ENCODE data around the gene GCNT4.

Gene GCNT4, protein sequence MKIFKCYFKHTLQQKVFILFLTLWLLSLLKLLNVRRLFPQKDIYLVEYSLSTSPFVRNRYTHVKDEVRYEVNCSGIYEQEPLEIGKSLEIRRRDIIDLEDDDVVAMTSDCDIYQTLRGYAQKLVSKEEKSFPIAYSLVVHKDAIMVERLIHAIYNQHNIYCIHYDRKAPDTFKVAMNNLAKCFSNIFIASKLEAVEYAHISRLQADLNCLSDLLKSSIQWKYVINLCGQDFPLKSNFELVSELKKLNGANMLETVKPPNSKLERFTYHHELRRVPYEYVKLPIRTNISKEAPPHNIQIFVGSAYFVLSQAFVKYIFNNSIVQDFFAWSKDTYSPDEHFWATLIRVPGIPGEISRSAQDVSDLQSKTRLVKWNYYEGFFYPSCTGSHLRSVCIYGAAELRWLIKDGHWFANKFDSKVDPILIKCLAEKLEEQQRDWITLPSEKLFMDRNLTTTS

DNA sequence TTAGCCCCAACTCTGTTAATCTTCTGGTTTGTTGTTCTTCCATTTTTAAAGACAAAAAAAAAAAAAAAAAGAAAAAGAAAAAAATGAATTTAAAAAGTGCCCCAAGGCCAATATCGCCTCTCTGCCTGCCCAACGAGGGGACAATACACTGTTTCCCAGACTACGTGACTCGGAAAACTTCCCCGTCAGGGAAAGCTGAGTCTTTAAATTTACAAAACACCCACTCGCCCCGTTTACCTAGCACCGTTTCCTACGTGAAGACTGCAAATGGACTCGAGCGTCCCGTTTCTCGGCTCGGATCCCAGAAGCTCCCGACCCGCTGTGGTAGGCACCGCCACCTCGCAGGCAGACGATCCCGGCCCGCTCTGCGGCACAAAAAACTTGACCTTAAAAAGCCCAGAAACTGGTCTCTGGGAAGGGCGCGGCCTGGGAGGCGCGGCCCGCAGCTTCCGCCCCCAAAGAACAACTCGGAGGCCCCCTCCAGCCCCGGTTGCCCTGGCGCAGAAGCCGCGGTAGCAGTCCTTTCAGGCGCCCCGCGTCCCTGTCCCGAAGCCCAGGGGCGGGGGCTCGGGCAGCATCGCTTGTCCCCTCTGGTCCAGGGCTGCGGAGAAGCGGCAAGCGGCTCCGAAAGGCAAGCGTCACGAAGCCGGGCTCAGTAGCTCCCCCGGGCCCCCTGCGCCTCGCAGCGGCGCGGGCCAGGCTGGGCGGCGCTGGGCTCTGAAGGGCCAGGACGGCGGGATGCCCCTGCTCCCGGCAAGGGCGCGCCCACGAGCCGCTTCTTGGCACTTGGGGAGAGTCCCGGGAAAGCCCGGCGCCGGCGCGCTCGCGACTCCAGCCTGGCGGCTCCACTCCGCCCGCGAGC, at the start of gene GCNT4:
Gene GCNT4, minus strand, starts transcription at position 367 of the 862 bp plus-strand sequence. CDS start 22,521 bp downstream, outside the sequence.
- TF ChIP-seq, protein P1, sequence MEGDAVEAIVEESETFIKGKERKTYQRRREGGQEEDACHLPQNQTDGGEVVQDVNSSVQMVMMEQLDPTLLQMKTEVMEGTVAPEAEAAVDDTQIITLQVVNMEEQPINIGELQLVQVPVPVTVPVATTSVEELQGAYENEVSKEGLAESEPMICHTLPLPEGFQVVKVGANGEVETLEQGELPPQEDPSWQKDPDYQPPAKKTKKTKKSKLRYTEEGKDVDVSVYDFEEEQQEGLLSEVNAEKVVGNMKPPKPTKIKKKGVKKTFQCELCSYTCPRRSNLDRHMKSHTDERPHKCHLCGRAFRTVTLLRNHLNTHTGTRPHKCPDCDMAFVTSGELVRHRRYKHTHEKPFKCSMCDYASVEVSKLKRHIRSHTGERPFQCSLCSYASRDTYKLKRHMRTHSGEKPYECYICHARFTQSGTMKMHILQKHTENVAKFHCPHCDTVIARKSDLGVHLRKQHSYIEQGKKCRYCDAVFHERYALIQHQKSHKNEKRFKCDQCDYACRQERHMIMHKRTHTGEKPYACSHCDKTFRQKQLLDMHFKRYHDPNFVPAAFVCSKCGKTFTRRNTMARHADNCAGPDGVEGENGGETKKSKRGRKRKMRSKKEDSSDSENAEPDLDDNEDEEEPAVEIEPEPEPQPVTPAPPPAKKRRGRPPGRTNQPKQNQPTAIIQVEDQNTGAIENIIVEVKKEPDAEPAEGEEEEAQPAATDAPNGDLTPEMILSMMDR (IDR thresholded peaks at IDR 0.05) = no peak

DNA sequence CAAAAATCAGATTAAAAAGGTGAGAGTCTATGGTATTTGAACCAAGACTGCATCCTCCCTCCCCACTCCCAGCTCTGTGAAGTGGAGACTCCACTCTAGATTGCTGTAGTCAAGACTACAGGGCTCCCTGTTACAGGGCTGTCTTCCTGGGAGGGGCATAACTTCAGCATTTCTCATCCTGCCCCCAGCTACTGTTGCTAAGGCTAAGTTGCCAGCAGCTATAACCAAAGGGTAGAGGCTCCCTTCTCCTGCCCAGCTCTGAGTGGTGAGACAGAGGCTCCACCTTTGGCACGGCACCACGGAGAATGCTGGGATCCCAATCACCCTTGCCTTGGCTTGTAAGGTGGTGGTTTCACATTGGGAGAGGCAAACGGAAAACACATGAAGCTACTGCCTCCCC, 39.2 kb upstream of the GCNT4 start:
- TF ChIP-seq, protein P1 (IDR thresholded peaks at IDR 0.05) = no peak

DNA sequence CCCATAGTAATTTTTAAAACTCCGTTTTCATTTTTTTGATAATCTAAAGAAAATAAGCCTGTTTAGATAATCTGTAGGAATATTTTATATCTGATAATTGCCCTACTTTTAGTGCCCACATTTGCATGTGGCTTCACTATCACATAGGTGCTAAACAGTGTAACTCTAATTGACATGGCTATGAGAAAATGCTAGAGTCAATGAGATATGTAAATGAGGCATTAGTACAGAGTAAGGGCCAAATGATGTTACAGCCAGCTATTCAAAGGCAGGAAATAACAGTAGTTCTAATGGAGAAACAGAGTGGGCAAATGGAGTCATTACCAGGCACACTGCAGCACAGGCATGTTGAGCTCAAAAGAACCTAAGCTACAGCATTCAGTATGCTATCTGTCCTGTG, 37.3 kb upstream of the GCNT4 start:
- TF ChIP-seq, protein P1 (IDR thresholded peaks at IDR 0.05) = no peak

DNA sequence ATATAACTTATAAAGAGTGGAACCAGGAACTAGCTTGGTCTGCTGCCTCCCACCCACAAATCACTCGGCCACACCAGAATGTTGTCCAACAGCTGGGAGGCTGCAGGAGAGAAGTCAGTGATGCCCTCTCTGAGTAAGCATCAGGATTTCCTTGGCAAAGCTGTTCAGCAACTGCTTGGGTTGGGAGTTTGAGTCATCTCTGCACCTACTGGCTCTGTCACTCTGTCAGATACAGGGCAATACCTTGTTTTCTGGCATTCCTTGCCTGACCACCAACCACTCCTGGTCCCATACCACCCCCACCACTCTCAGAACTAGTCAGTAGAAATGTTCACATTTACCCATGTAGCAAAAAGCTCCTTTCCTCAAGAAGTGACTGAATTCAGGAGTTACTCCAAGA, 36.8 kb upstream of the GCNT4 start:
- TF ChIP-seq, protein P1 (IDR thresholded peaks at IDR 0.05) = no peak

DNA sequence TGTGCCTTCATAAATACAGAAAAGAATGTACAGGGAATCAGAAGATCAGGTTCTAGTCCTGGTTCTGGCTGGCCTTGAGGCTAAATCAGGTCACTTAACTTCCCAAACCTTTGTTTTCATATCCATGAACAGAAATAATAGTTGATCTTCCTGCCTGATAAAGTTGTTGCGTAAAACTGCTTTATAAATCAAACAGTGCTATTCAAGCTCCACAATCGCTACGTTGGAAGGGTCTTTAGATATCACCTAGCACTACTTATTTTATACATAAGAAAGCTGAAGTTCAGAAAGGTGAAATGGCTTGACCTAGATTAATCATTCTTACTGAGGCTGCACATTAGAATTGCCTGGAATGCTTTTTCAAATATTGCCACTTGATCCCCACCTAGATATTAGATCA, 36.3 kb upstream of the GCNT4 start:
- TF ChIP-seq, protein P1 (IDR thresholded peaks at IDR 0.05) = no peak

DNA sequence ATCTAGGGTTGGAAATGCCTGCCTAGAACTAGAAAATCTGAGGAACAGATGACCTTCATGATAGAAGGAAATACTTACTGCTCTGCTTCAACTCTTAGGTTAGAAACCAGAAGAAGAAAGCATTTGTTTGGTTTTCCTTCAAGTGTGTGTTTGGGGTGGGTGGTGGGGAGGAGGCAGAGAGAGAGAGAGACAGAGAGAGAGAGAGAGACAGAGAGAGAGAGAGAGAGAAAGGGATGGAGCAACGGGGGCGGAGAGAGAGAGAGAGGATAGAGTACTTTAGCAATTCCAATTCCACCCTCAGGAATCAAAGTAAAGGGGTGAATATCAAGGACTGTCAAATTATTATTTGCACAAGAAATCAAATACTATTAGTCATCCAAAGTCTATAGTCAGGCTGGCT, 29.2 kb upstream of the GCNT4 start:
- TF ChIP-seq, protein P1 (IDR thresholded peaks at IDR 0.05) = no peak

DNA sequence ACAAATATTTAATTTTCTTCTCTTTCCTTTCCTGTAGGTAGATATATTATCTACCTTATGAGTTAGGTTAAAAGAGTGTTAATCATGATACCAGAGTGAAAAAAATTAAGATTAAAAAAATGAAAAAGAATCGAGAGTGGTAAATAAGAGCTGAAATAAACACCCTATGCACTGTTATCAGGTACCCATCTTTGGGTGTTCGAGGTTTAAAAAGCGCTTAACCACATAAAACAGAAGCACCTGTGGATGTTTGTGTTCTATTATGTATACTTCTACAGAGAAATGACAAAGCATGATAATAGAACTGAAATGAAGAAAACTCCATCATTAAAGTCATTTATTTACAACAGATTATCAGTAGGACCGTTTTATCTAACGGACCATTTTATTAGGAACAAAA, 25.7 kb upstream of the GCNT4 start:
- TF ChIP-seq, protein P1 (IDR thresholded peaks at IDR 0.05) = no peak
